CMK (cell line): ENCODE measurements around the gene MSI2.
A peak's percentile ranks its signal among the peaks of the same experiment; 100 is the strongest.

ENCODE experiments used
- DNase-seq: peaks from one replicate; pipeline ENCODE4 v3.0.0-alpha.2; 2010; ENCODE audit warnings: low read depth

Gene MSI2

DNA sequence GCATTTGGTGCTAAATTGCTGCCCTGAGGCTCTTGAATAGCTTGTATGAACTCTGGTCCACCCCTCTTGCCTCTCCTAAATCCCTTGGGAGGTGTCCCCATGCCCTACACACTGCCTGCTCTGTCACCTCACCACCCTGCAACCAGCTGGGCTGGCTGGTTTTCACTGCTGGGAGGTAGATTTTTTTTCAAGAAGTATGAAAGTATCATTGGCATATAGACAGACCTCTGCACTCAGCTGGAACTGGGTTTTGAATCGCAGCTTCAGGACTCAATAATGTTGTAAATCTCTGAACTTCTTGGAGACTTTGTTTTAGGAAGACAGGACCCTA, 184.9 kb downstream of the MSI2 start:
- DNase-seq = no peak

DNA sequence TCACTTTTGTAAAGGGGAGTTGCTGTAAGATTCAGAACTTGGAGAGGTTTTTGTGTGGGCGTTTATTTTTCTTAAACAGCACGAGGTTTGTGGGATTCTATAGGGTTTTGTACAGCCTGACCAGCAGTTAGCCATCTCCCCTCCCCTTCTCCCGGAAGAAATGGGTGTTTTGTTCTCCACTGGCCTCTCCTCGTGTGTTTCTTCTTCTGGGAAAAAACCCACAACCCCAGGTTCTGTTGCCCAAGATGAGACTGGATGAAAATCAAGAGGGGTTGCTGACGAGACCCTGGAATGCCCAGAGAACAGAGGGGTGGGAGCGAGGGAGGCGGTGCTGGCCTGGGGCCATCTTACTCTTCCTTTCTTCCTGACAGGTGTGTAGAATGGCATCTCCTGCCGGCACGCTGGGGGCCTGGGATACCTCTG, 186.1 kb downstream of the MSI2 start:
- no peak for DNase-seq

DNA sequence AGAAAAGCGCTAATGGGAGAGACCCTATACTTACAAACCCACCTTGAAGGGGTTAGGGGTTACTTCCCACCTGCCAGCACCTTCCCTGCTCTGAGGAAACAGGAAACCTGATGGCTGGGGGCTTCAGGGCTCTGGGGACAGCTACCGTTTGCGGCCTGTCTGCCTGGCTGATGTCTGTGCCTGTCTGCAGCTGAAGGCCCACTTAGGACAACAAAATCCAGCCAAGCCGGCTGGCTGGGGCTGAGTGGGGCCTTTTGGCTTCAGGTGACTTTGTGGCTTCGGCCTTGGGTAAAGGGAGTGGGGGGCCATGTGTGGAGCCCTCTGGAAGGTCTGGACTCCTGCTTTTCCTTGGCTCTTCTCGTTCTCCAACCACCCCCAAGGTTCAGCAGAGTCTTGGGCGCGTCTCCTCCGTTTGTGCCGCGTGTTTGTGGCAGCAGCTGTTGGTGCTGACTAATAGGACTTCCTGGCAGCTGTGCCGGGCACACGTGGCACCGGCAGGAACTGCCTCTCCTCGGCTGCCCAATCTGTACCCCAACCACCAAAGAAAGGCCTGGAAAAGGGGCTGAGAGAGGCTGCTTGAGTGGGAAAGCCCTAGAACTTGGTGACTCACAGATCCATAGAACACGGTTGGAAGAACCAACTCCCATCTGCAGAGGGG, 186.7 kb downstream of the MSI2 start:
- no peak for DNase-seq

DNA sequence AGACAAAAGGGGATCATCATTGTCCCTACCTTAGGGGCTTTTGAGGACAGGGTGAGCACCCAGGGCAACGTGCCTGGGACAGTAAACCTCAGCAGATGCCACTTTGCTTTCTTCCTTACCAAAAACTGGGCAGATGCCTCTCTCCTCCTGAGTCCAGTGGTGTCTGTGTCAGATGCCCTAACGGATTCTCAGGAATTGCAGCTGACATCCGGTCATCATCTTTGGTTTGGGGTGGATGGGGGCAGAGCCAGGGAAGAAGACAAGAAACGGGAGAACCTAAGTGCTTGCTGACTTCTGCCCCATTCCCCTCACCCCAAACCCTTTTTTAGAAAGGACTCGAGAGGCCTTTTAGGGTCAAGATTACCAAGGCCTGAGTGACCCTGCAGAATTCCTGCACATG, 187.5 kb downstream of the MSI2 start:
- no peak for DNase-seq

DNA sequence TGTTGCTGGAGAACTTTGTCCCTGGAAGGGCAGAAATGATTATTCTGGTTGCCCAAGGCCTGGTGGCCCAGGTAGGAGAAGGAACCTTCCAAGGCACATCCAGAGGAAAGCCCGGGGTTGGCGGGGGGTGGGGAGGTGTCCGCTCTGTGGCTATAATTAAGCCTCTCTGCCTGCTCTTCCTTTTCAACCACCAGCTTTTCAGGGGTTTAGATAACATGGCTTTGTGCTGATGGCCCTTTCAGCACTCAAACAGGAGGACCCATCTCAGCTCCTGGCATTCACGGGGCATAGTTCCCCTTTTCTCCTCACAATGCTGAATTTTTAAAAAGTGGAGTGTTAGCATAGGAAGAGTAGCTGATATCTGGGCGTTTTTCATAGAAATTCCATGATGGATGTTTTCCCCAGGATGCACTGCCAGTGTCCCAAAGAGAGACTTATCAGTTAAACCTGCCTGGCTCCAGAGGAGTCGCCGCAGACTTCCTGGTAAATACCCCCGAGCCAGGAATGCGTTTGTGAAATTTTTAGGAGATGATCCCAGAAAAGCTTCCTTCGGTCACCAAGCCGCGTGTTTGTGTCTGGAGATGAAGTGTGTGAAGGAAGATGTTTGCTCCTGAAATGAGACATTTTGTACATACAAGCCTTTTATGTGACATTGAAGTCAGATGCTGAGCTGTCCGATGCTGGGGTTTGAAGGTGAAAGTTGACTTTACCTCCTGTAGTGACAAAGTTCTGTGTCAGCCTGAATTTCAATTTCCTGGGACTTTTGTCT, 188.5 kb downstream of the MSI2 start:
- DNase-seq = no peak

DNA sequence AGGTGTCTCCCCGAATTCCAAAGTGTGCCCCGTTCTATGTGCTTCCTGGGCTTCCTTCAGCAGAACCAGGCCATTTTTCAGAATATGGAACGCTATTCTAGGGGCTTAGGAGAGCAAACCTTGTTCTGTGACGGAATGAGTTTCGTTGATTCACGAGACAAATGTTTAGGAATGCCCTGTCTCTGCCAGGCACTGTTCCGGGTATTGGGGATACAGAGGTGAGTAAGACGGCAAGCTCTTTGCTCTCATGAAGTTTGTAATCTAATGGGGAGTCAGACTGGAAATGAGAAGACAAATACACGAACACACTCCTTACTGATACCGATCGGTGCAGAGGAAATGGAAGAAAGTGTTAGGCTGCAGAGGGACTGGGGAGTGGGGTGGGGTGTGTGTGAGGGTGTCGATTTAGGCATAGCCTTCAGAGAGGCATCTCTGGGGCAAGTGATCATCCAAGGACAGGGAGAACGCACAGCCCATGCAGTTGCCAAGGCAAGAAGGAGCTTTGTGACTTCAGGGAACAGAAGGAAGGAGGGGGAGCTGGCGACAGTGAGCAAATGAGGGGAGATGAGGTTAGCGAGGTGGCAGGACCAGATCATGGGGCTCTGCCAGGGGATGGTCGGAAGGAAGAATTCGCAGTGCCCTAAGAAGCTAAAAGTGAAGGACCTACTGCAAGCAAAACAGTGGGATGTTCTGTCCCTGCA, 189.6 kb downstream of the MSI2 start:
- DNase-seq = no peak

DNA sequence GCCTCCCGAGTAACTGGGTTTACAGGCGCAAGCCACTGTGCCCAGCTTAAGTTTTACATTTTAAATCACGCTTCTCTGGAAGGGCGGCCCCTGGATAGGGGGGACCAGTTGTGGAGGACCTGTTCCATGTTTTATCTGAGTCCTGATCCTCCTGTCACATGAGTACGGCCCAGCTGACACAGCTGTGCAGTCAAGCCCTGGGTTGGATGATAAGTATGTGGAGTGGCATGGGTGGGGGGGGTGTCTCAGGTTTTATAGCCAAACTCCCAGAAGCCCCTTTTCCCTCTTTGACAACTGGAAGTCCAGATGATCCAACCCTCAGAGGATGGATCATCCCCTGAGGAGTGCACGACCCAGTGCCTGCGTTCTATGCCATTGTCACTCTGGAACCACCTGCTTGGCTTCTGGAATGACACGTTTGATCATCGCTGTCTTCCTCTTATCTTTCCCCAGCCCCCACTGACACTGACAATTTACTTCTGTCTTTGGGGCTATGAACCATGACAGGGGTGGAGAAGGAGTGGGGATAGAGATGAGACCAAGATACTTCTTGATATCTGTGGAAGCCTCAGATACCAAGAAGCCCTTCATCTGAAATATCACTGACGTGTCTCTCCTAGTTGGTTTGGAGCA, 191.2 kb downstream of the MSI2 start:
- DNase-seq = no peak

DNA sequence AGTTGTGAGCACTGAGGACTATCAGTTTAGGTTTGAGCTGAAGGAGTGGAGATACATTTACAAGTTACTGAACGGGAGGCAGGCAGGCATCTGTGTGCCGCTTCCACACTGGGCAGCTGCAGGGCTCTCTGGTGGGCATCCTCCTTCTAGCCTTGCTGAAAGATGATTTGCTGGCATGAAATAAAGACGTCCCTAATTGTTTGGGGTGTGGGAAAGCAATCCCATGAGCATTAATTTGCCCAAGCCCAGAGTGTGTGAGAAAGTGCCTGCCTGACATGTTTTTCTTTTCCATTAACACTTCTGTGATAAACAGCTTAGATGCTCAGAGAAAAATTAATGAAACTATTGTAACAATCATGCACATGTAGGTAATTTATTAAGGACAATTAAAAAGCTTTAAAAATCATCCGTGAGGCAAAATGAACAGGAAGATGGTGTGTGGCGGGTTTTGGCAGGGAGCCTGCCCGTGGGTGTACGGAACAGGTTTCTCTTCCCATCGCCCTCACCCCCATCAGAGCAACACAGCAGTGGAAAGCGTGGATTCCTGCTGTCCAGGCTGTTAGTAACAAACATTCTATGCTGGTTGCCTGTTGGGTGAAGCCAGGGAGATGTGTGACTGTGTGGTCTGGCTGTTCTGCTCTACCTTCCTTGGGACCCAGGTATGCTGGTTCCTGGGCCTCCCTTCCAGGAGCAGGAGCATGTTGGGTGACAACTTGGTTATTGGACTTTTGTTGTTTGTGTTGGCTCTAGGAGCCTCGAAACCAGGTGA, 191.9 kb downstream of the MSI2 start:
- no peak for DNase-seq

DNA sequence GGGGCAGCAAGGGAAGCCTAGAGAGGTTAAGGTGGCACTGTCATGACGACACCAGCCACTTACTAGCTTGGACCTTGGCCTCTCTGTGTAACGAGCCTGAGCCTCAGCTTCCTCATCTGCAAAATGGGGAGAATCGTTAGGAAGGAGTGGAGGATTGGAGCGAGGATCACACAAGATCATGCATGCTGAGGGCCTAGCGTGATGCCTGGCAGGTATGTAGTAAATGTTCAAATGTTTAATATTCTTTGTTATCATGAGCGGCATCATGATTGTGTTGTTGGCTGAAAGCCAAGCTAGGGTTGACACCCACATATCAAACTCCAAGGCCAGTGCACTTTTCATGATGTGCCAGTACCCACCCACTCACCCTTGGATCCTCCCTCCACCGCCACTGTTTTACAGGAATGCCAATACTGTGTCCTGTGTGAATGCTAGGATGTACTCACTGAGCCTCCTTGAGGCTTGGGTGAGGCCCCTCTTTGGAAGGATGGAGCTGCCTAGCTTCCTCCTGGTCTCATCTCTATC, 192.5 kb downstream of the MSI2 start:
- DNase-seq = no peak

DNA sequence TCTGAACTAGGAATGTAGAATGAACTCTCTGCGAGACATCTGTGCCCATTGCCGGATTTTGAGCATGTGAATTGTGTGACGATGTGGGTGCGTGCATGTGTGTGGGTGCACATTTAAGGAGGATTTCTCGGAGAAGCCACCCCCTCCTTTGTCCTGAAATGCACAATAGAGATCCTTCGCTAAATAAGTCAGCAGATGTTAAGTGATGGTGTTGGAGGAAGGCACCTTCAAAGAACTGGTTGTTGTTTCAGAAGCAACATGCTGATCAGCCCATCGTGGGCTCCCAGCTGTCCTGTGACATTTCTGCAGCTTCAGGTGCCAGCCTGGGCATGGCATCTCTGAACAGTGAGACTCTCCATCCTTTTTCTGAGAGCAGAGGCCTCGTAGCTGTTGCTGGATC, 194.9 kb downstream of the MSI2 start:
- DNase-seq = no peak

DNA sequence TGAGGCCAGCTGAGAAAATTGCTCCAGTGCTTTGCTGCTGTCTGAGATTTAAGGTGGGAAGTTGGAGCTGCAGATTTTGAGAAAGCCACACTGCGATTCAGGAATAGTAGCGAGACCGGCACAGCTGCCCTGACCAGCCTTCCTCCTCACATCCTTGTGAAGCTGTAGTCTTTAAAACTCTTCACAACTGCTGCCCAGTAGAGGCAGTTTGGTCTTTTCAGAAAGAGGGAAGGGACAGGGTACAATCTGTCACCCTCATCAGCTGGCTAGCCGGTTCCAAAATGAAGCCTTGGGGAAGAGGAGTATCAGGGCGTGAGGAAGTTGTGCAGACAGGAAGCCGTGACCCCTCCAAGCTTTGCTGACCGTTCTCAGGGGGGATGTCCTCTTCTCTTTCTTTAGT, 195.3 kb downstream of the MSI2 start:
- no peak for DNase-seq

DNA sequence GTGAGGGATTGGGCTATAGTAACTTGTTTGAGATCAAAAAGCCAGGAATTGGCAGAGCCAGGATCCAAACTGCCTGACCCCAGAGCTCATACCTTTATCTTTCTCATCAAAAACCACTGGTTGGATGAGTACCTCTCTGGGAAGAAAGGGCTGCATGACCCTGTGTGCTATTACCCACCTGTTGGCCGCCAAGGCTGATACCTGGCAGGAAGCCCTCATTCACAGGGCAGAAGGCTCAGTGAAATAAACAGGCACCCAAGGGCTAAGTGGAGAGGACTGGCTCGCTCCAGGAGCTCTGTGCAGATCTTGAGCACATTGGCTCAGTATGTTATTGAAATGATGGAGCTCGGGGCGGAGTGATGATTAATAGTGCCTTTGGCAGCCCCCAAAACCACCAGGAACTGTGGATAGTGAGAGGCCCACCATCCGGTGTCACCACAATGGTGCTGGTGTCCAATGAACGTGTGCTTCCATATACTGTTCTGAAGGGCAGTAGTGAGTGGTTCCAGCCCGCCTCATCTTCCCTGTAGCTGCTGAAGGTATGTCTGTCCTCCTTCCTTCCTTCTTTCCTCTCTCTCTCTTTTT, 197.6 kb downstream of the MSI2 start:
- DNase-seq = no peak

DNA sequence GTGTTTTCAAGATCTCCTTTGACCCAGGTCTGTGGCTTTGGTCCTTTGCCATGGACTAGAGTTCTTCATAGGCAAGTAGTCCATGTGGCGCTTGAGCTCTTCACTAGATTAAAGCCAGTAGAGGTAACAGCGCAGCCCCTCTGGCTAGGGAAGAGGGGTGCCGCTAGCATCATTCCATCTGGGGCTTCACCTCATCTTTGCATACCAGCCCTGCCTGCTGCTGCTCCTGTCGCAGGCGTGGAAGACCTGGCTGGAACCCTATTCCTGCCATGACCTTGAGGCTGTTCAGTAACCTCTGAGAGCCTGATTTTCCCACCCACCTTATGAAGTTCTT, 198.4 kb downstream of the MSI2 start:
- no peak for DNase-seq

DNA sequence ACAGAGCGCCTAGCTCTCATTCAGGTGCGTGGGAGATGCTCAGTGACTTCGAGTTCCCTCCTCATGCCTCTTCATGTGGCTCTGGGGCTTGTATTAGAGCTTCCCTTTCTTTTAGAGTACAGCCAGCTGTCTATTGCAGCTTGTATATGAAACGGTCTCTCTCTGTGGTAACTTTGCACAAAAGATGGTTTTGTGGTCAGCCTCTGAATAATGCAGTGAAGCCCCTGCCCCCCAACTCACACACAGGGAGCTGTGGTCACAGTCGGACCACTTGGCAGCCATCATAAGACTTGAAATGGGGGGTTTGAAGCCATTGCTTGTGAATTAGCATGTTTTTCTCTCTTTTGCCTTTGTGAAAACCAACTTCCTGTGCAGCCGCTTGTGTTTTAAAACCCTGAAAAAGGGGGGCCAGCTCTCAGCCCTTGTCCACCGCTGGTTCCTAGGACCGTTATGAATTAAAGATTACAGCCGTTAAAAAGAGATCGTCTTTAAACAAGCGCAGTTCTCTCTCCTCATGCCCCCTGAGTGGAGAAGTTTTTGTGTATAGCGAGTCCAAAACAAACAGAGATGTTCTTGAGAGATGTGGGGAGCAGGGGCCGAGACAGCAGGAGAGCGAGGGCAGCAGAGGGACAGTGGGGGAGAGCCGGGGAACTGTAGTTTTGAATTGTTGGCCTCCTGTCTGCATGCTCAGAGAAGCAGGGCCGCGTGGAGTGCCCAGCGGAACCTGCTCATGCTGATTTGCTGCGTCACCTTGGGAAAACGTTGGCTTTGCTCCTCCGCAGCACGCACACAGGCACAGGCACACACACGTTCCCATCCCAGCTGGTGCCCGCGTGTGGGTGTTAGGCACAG, 199.0 kb downstream of the MSI2 start:
- peak; percentile 67 for DNase-seq

DNA sequence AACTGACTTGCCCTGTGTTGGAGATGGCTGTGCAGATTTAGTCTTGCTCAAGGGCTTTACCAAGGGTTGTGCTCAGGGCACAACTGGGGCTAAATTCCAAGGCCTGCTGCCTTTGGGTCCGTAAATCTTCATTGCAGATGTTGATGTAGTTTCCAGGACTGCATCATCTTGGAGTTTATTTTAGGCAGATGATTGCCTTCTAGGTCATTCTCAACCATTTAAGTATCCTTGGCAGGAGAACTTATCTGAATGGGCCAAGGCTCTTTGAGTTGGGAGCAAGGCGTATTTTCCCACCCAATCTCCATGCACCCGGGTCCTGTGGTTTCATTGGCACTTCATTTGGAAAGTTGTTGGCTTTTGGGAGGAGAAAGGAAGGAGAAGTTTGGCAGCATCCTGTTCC, 200.3 kb downstream of the MSI2 start:
- no peak for DNase-seq

DNA sequence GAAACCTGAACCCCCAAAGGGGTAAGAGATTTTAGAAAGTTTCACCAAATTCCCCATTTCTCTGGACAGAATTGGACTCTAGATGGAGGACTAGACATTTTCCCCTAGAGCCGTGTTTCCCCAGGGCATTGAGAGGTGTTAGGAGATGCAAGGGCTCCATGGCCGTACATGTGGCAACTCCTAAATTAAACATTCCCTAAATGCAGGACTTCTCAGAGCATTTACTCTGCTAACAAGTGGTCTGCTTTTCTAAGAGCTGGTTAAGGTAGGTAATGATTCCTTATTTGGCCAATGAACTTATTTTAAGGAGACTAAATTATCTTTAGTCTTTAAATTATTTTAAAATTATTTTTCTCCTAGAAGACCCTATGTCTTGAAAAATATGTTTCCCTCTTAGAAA, 200.9 kb downstream of the MSI2 start:
- no peak for DNase-seq

DNA sequence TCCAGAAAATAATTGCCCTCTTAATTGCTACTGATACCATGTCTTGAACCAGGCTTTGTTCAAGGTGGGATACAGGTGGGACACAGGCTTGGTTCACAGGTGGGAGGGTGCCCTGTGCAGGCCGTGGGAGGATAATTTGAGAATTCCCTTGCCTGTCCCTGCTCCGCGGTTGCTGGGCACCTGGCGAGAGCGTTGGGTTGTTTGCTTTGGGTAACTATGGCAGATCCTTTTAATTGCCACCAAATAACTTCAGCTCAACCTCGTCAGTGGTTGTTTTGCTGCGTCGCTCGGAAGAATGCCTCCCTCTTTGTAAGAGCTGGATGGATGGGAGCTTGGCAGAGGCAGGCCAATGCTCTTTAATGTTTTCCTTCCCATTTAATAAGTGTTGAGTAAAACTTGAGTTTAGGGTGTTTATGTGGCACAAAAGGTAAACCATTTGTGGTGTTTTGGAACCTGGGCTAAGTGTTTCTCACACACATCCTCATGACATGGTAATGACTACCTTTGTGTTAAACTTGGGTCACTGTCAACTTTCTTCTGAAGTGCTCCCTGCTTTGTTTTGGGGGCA, 202.5 kb downstream of the MSI2 start:
- DNase-seq = no peak

DNA sequence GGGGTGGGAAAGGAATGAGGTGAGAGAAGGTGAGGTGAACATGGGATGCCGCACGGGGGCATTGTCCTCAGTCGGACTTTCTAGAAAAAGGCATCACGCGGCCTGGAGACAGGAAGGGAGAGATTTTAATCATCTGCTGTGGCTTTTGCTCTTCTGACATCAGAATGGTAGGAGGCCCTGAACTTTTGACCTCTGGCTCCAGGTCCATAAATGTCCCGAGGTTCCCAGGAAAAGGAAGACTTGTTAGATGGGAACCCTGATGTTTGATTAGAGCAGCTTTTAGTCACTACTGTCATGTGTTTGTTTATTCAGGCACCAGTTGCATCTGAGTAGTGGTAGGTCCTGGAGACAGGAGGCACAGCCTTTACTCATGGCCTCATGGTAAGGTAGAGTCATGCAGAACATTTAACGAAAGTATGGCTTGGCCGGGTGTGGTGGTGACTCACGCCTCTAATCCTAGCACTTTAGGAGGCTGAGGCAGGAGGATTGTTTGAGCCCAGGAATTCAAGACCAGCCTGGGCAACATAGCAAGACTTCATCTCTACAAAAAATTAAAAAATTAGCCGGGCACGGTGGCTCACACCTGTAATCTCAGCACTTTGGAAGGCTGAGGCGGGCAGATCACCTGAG, 203.1 kb downstream of the MSI2 start:
- DNase-seq = no peak

DNA sequence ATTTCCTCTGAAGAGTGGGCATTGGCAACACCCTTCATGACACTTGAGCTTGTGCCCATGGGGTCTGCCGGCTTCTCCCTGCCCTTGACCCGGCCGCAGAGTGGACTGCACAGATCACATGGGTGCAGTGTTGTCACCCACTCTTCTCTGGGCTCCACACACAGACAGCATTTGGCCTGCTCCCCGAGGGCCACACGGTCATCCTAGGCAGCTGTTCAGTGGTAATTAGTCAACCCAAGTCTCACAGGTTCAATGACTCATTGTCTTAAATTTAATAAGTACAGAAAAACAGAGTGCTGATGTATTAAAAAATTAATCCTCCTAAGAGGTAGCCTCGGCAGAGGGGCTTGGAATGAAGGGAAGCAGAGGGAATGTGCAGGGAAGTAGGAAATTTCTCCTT, 204.8 kb downstream of the MSI2 start:
- no peak for DNase-seq

DNA sequence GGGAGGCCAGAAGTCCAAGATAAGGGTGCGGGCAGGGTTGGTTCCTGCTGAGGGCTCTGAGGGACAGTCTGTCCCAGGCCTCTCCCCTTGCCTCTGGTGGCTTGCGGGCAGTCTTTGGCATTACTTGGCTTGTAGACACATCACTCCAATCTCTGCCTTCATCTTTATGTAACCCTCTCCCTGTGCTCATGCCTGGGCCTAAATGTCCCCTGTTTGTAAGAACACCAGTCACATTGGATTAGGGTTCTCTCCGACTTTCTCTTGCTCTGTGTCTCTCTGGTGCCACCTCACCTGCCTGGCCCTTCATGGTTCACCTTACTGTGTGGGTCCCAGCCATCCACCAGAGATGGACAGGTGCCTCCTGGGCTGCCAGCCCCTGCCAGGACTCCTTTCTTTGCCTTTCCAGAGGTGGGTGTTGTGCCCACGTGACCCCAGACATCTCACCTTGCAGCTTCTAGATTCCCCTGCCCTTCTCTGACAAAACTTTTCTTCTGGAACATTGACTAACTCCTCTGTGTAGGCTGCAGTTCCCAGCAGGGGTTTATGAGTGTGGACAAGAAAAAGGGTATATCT, 205.8 kb downstream of the MSI2 start:
- DNase-seq = no peak
